Hepatic stellate cell (primary cell): Measurements from ENCODE around the gene IL37.

Experiments
- DNase-seq: peaks from one replicate; pipeline ENCODE4 v3.0.0; 2011; ENCODE audit warnings: low spot score

IL37 gene

DNA sequence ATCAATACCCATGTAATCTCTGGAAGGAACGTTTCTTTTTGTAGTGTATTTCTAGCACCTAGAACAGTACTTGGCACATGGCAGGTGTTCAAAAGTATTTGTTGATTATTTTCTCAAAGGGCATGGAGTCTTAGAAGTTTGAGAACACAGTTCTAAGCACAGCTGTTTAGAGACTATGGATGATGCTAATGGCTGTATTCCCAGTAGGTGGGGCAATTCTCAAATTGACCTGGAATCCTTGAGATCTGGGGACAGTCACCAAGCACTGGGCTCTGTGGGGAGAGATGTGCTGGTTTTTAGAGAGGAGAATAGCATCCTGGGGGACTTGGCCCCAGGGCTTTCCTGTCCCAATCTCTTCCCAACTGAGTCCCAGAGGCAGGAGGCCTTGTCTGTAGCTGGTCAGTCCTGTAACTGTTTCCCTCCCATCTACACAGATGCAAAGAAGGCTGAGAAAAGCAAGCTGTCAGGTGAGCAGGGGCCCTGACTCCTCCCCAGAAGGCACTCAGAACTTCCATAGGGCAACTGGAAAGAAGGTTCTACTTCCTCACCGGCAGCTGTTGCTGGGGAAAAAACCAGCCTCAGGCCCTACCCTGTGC is 49.4 kb downstream of the IL37 start:
- no peak for DNase-seq

DNA sequence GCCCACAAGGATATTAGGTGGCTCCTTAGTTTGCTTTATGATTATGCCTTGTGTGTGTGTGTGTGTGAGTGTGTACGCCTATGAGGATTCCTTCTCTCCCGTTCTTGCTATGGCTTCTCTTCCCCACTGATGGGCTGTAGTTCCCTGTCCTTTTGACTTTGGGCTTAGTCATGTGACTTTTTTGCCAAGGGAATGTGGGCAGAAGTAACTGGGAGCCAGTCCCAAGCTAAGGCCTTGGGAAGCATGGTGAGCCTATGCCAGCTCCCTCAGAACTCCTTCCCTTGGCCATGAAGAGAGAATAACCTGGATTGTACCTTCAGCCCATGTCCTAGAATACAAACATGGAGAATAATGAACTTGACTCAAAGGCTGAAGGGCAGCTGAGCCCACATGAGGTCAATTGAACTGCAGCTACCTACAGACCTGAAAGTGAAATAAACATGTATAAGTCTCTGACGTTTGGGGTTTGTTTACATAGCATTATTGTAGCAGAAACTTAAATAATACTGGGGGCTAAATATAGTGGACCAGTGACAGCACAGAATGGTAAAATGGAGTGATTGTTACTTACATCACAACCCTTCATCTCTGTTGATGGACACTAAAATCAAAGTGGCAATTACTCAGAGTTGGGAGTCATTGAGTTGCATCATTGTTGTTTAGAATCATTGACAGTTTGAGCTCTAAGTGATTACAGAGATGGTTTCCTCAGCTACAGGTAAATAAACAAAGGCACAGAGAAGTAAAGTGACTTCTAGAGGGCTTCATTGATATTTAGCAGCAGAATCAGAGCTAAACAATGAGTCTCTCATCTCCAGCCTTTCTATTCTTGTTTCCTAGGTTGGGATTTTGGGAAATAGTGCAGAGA is 51.6 kb downstream of the IL37 start:
- DNase-seq = no peak

DNA sequence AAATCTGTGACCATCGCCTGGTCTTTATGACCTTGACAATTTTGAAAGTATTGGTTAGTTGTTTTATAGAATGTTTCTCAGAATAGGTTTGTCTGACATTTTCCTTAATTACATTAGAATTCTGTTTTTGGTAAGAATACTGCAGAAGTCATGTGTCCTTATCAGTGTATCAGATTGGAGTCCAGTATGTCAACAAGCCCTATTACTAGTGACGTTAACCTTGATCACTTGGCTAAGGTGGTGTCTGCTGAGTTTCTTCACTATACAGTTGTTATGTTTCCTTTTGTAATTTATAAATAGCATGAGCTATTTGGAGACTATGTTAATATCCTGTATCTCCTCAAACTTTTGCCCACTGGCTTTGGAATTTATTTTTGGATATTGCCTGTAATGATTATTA is 56.1 kb downstream of the IL37 start:
- DNase-seq = no peak
